ENCODE measurements around the gene TSFM.
A peak's percentile ranks its signal among the peaks of the same experiment; 100 is the strongest.

TSFM gene

DNA sequence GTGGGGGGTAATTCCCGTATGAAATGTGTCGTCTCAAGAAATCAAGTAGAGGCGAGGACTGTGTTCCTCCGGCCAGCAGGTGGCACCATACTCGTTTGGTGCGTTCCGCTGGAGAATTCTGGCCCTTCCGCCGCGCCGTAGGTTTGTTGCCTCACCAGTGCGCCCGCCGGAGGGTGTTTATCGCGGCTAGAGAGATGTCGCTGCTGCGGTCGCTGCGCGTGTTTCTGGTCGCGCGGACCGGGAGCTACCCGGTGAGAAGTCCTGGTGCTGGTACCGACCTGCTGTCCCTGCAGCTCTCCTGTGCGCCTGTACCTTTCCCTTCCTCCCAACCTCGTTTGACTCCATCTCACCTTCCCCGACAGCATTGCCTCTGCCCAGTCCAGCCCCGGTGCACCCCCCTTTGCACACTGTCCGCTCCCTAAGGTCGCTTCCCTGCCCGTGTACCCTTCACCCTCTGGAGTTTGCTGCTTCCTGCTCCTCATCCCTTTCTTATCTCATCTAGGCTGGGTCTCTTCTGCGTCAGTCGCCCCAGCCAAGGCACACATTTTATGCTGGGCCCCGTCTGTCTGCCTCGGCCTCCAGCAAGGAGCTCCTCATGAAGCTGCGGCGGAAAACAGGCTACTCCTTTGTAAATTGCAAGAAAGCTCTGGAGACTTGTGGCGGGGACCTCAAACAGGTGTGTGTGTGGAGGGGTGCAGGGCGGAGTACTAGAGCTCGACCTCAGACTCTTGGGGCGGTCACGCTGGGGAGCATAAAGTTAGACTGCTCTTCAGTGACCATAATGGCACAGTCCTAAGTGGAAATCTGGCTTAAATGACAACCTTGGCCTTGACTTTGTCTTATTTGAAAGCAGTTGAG lies at the start of gene TSFM:
Gene TSFM (plus strand): TSS at position 180 of the 858 bp plus-strand sequence. CDS start 15 bp downstream, at position 195.
- DNase-seq = peak; percentile 86 to 95 (median 93)

- DNase-seq = no peak
These were observed 48.7 kb upstream of the TSFM start for GRCh38 chr12:57733928-57734327.

DNA sequence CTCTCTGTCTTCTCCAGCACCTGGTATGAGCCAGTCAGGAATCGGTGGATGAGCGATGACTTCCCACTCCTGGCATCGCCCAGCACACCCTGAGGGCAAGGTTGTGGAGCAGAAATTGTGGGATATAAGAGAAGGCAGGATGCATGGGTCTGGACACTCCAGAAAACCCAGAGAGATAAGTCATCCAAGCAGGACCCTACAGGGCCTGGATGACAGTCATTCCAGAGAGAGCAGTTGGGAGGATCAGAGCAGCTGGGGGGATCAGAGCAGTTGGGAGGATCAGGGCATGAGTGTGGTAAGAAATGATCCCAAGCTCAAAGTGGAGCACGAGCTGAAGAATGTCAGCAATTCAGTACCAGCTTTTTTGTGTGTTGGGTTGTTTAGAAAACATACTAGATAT lies 48.0 kb upstream of the TSFM start:
- DNase-seq = no peak

GRCh38 chr12:57735198-57735855 lies 47.3 kb upstream of the TSFM start:
- no peak for DNase-seq

DNA sequence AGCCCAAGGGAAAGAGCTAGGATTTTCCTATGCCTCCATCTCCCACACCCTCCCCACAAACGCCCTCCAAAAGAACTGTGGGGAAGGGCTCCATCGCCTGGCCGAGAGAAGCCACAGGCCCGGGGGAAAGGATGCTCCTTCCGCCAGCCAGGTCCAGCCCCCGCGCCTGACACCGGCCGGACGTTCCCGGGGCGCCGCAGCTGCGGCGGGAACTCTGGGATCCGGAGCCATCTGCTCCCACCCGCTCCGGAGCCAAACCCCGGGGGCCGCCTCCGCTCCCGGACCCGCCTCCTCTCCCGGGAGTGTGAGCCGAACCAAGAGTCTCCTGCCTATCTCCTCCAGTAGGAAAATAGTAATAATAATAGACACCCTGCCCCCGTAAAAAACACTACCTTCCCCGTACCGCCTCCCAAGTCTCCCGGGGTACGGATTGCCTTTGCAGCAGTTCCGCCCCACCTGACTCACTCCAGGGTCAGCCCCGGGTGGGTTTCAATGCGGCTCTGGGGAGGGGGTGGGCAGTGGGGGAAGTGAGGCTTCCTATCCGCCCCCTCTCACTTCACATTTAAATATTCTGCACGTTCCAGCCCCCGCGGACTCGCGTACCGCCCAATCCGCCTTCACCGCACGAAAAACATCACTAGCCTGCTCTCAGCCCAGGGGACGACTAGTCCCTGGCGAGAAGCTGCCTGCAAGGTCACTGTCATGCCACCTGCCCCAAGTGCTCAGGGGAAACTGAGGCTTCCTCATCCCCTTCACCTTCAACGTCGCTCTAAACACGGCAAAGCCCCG lies 46.4 kb upstream of the TSFM start:
- no peak for DNase-seq

DNA sequence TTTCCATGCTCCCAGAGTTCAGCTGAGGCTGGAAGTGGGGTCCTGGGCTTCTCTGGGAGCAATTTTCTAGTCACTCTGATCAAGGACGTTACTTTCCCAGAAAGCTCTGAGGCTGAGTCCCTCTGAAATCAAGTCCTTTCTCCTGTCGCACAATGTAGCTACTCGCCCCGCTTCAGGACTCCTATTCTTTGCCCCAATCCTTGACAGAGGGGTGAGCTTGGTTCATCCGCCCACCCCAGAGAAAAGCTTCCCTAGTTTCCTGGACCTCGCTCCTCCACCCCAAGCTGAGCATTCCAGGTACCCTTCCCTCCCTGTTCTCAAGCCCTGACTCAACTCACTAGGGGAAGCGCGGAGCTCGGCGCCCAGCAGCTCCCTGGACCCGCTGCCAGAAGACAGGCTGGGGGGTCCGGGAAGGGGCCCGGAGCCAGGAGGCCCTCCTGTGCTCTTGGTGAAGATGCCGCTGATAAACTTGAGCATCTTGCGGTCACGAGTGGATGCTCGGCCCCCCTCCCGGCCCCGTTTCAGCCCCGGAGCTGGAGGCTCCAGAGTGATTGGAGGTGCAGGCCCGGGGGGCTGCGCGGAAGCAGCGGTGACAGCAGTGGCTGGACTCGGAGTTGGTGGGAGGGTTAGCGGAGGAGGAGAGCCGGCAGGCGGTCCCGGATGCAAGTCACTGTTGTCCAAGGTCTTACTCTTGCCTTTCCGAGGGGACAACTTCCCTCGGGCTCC lies 45.7 kb upstream of the TSFM start:
- no peak for DNase-seq

GRCh38 chr12:57737467-57738460 lies 44.8 kb upstream of the TSFM start:
- DNase-seq = no peak

GRCh38 chr12:57738661-57739237 lies 43.8 kb upstream of the TSFM start, which contains the start of gene AGAP2:
AGAP2 (minus strand) TSS chr12:57738742; CDS start chr12:57738246, 496 bp downstream.
- DNase-seq = no peak

DNA sequence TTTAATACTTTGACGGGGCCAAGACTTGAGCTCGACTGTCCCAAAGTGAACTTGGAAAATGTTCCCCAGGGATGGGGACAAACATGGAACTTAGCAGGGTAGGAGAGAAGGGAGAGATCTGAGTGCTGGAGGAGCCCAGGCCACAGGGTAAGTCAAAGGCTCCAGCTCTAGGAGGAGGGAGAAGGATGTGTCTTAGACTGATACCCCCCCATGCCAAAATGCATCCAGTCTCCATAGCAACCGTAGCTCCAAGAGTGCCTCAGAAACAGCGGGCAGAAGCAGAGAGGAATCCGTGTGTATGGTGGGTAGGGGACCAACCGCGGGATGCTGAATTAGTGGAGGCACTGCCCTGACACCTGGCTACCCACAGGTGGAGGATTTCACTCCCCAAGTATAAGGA lies 43.2 kb upstream of the TSFM start:
- DNase-seq = no peak

- no peak for DNase-seq
These were observed 42.6 kb upstream of the TSFM start for GRCh38 chr12:57739914-57740538.

GRCh38 chr12:57740656-57741412 lies 41.8 kb upstream of the TSFM start:
- DNase-seq = peak; percentile 45 to 91 (median 80)

GRCh38 chr12:57741413-57741789 lies 41.2 kb upstream of the TSFM start:
- no peak for DNase-seq

DNA sequence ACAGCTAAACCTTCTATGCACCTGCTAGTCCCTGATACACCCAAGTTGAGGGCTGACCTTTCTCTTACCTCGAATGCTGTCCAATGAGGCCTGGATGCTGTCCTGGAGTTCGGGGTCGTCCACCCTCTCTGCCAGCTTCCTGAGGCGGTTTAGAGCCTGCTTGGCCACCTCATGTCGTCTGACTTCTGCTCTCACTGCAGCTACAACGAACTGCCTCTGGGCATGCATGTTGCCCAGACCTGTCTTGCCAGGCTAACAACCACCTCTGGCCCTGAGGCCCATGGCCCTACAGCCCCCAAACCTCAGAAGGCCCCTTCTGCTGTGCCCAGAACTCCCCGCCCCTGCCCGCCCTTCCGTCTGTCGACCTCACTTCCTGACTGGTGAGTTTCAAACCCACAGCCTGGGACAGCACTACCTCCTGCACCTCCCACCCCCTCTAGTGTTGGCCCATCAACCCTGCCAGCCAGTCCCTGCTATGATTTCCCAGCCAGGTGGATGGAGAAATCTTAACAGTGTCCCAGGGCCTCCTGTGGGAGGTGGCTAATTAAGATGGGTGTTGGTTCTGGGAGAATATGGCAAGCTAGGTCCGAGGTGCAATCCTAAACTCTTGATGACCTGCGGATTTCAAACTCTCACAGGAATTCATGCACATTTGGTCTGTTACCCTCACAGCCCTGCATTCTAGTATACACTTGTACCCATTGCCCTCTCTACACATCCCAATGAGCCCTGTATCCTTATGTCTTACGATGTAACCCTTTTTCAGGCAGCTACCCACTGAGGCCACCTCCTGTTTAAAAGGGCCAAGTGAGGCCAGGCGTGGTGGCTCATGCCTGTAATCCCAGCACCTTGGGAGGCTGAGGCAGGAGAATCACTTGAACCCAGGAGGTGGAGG lies 40.5 kb upstream of the TSFM start:
- peak; percentile 48 to 76 (median 70) for DNase-seq

DNA sequence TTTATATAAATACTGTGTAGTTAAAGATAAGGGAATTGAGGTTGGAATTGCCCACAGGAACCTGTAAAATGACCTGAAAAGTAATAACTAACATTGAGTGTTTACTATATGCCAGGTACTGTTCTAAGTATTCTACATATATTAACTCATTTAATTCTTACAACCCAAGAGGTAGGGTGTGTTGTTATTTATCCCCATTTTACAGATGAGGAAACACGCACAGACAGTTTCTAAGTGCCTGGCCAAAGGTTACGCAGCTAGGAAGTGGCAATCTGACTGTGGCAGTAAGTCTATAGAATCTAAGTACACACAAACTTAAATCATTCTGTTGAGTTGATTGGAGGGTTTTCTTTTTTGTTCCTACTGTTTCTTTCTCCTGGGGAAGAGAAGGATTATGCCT lies 38.8 kb upstream of the TSFM start:
- DNase-seq = no peak

GRCh38 chr12:57744194-57744776 lies 38.3 kb upstream of the TSFM start:
- peak in 5 of 6 experiments; percentile 68 to 90 (median 82) for DNase-seq

- DNase-seq = peak; percentile 86 to 95 (median 94)
These were observed 37.7 kb upstream of the TSFM start, which contains the start of gene TSPAN31 for GRCh38 chr12:57744777-57745484. TSPAN31 (plus strand) TSS chr12:57745039; CDS start chr12:57745155, 116 bp downstream.

DNA sequence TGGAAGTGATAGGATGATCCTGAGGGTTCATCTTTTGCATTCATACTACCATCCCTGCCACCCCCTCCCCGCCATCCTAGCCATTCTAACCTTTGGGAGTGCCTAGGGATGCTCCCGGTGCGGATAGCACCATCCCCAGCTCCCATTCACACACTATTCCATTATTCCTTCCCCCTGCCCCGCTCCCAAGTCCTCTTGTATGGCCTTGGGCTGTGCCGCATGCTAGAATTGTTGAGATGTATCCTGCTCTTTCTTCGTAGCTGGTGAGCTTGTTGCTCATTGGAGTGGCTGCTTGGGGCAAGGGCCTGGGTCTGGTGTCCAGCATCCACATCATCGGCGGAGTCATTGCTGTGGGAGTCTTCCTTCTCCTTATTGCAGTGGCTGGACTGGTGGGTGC lies 37.1 kb upstream of the TSFM start:
- DNase-seq = no peak

All from stimulated activated naive CD4-positive, alpha-beta T cell (primary cell).